Measurements from ENCODE around the gene MIPOL1. TPM values are rescaled to one million over a fixed set of nuclear protein-coding genes. Genes with fewer than 3 reads are reported as not detected.

MIPOL1 gene
- total RNA-seq, 1 donor from 2014 or later = 12.1 TPM

- no peak for TF ChIP-seq CTCF (IDR thresholded peaks at IDR 0.05; ENCODE audit: unreplicated experiment)
- no peak for DNase-seq (ENCODE audit: low spot score)
- H3K27ac Mint-ChIP-seq (ENCODE audit: unreplicated experiment) = no peak overlapping the region
Observed at GRCh38 chr14:37340353-37340752, 142.6 kb downstream of the MIPOL1 start.

GRCh38 chr14:37343307-37344094 is 145.8 kb downstream of the MIPOL1 start:
- no peak for DNase-seq (ENCODE audit: low spot score)
- Mint-ChIP-seq H3K4me1 (ENCODE audit: unreplicated experiment) (no peaks in the 10 kb centered on the region), H3K4me3 (ENCODE audit: unreplicated experiment) (no peak overlapping the region), H3K36me3 (ENCODE audit: low read depth, unreplicated experiment) (no peaks in the 10 kb centered on the region), H3K27ac (ENCODE audit: unreplicated experiment) (no peak overlapping the region), H3K9me3 (ENCODE audit: unreplicated experiment) (no peaks in the 10 kb centered on the region), H3K27me3 (ENCODE audit: unreplicated experiment) (no peaks in the 10 kb centered on the region)
- no peak for TF ChIP-seq CTCF (IDR thresholded peaks at IDR 0.05; ENCODE audit: unreplicated experiment)

More at GRCh38 chr14:37340353-37340752, 142.6 kb downstream of the MIPOL1 start:
- no peak overlapping the region for H3K4me3 Mint-ChIP-seq (ENCODE audit: unreplicated experiment)
- no peaks in the 10 kb centered on the region for H3K36me3 Mint-ChIP-seq (ENCODE audit: low read depth, unreplicated experiment)
- no peaks in the 10 kb centered on the region for H3K4me1 Mint-ChIP-seq (ENCODE audit: unreplicated experiment)
- no peaks in the 10 kb centered on the region for H3K27me3 Mint-ChIP-seq (ENCODE audit: unreplicated experiment)
- no peaks in the 10 kb centered on the region for H3K9me3 Mint-ChIP-seq (ENCODE audit: unreplicated experiment)

- Mint-ChIP-seq H3K9me3 (ENCODE audit: unreplicated experiment) (no peaks in the 10 kb centered on the region), H3K4me3 (ENCODE audit: unreplicated experiment) (no peak overlapping the region), H3K27ac (ENCODE audit: unreplicated experiment) (no peak overlapping the region), H3K4me1 (ENCODE audit: unreplicated experiment) (no peaks in the 10 kb centered on the region), H3K36me3 (ENCODE audit: low read depth, unreplicated experiment) (no peaks in the 10 kb centered on the region), H3K27me3 (ENCODE audit: unreplicated experiment) (peaks cover 6% of the 10 kb centered on the region)
- TF ChIP-seq CTCF (IDR thresholded peaks at IDR 0.05; ENCODE audit: unreplicated experiment) = no peak
- DNase-seq (ENCODE audit: low spot score) = no peak
Observed at GRCh38 chr14:37363661-37364060, 165.9 kb downstream of the MIPOL1 start.

- TF ChIP-seq CTCF (IDR thresholded peaks at IDR 0.05; ENCODE audit: unreplicated experiment) = no peak
- DNase-seq (ENCODE audit: low spot score) = no peak
- Mint-ChIP-seq H3K36me3 (ENCODE audit: low read depth, unreplicated experiment) (no peaks in the 10 kb centered on the region), H3K27ac (ENCODE audit: unreplicated experiment) (no peak overlapping the region), H3K4me1 (ENCODE audit: unreplicated experiment) (no peaks in the 10 kb centered on the region), H3K9me3 (ENCODE audit: unreplicated experiment) (no peaks in the 10 kb centered on the region), H3K4me3 (ENCODE audit: unreplicated experiment) (no peak overlapping the region), H3K27me3 (ENCODE audit: unreplicated experiment) (no peaks in the 10 kb centered on the region)
Observed at GRCh38 chr14:37369425-37369824, 171.7 kb downstream of the MIPOL1 start.

GRCh38 chr14:37375566-37375965 is 177.8 kb downstream of the MIPOL1 start:
- Mint-ChIP-seq H3K27me3 (ENCODE audit: unreplicated experiment) (peaks cover 1% of the 10 kb centered on the region), H3K4me1 (ENCODE audit: unreplicated experiment) (no peaks in the 10 kb centered on the region), H3K27ac (ENCODE audit: unreplicated experiment) (no peak overlapping the region), H3K36me3 (ENCODE audit: low read depth, unreplicated experiment) (no peaks in the 10 kb centered on the region), H3K4me3 (ENCODE audit: unreplicated experiment) (no peak overlapping the region), H3K9me3 (ENCODE audit: unreplicated experiment) (no peaks in the 10 kb centered on the region)
- DNase-seq (ENCODE audit: low spot score) = no peak
- no peak for TF ChIP-seq CTCF (IDR thresholded peaks at IDR 0.05; ENCODE audit: unreplicated experiment)
